Keratinocyte (primary cell): Measurements from ENCODE around the gene SLC1A2. TPM values are rescaled to one million over a fixed set of nuclear protein-coding genes. Genes with fewer than 3 reads are reported as not detected.
A peak's percentile ranks its signal among the peaks of the same experiment; 100 is the strongest.

Source experiments
- DNase-seq: peaks from one replicate; pipeline ENCODE4 v3.0.0-alpha.2; 2011; ENCODE audit warnings: low read depth, missing footprints, low spot score
- FAIRE-seq: peaks from 2 replicates; lab custom pipeline; 2011; peaks lifted over from hg19 to GRCh38; lab: Jason Lieb, UNC
- H2AFZ ChIP-seq: 2 replicates; pipeline ENCODE4 v1.6.0; 2012; ENCODE audit warnings: low read length, control low read depth, inconsistent platforms; ENCODE audit not compliant: control insufficient read depth
- H3K27ac ChIP-seq: 2 replicates; pipeline ENCODE4 v1.5.1; 2011; ENCODE audit warnings: low read length; ENCODE audit not compliant: control insufficient read depth, insufficient read depth
- H3K27me3 ChIP-seq: 3 replicates; pipeline ENCODE4 v1.6.0; 2011; ENCODE audit warnings: low read length; ENCODE audit not compliant: control insufficient read depth, insufficient read depth; ENCODE audit errors: extremely low read depth
- H3K36me3 ChIP-seq, 2 experiments: 2 replicates in 1 of 2; 3 replicates in 1 of 2; pipeline ENCODE4 v1.5.1; 2011; ENCODE audit warnings: low read length in 2 of 2, mild to moderate bottlenecking in 1 of 2; ENCODE audit not compliant: control insufficient read depth in 2 of 2, insufficient read depth in 2 of 2; ENCODE audit errors: extremely low read depth in 1 of 2
- H3K4me1 ChIP-seq: 3 replicates; pipeline ENCODE4 v1.5.1; 2011; ENCODE audit warnings: low read length; ENCODE audit not compliant: control insufficient read depth, insufficient read depth; ENCODE audit errors: extremely low read depth
- H3K4me2 ChIP-seq: 3 replicates; pipeline ENCODE4 v1.6.0; 2011; ENCODE audit warnings: low read depth, low read length; ENCODE audit not compliant: control insufficient read depth, insufficient read depth; ENCODE audit errors: extremely low read depth
- H3K4me3 ChIP-seq, 3 experiments: fragments of 200-600 bp in 1 of 3; sonication (generic) in 1 of 3; 2 replicates in 2 of 3; 3 replicates in 1 of 3; pipeline ENCODE4 v1.5.1; 2011 to 2016; ENCODE audit warnings: low read length in 3 of 3, mild to moderate bottlenecking in 3 of 3, control low read depth in 2 of 3, inconsistent platforms in 1 of 3, low read depth in 1 of 3, mixed read lengths in 1 of 3, mixed run types in 1 of 3, moderate library complexity in 1 of 3; ENCODE audit not compliant: control insufficient read depth in 2 of 3, insufficient read depth in 2 of 3; ENCODE audit errors: extremely low read depth in 1 of 3
- H3K79me2 ChIP-seq: 2 replicates; pipeline ENCODE4 v1.6.0; 2012; ENCODE audit warnings: low read length; ENCODE audit not compliant: control insufficient read depth, insufficient read depth
- H3K9ac ChIP-seq: 3 replicates; pipeline ENCODE4 v1.6.0; 2011; ENCODE audit warnings: low read length; ENCODE audit not compliant: control insufficient read depth, insufficient read depth; ENCODE audit errors: extremely low read depth
- H3K9me1 ChIP-seq: 3 replicates; pipeline ENCODE4 v1.6.0; 2011; ENCODE audit warnings: low read length; ENCODE audit not compliant: control insufficient read depth, insufficient read depth; ENCODE audit errors: extremely low read depth
- H3K9me3 ChIP-seq: 2 replicates; pipeline ENCODE4 v1.5.1; 2012; ENCODE audit warnings: low read depth, low read length; ENCODE audit not compliant: control insufficient read depth
- H4K20me1 ChIP-seq: 3 replicates; pipeline ENCODE4 v1.6.0; 2011; ENCODE audit warnings: low read length; ENCODE audit not compliant: control insufficient read depth, insufficient read depth; ENCODE audit errors: extremely low read depth
- EZH2 ChIP-seq: IDR thresholded peaks from one replicate; pipeline ENCODE4 v1.6.1; 2012; ENCODE audit warnings: inconsistent platforms, mild to moderate bottlenecking, low read length, moderate library complexity
- dilution Hi-C: fragments of 300-500 bp; cut with MboI; formaldehyde crosslinking; loops from one replicate; pipeline ENCODE4 v1.7.0; 2020; ENCODE audit warnings: low sequenced_read_pairs; ENCODE audit not compliant: extremely low pct_ligation_motif_present
- polyA plus RNA-seq, 5 experiments: library from polyadenylated mRNA; depleted of rRNA in 3 of 5; stranded (reverse) in 3 of 5; stranded (forward) in 1 of 5; unstranded in 1 of 5; fragments of >200 nt; gene quantifications; 1 replicate in 1 of 5; 2 replicates in 3 of 5; 3 replicates in 1 of 5; pipeline versions ENCODE4 v1.2.1 to v1.2.3, GENCODE V29; 2011 to 2012; ENCODE audit warnings: missing spikeins in 2 of 5, low read depth in 1 of 5, low replicate concordance in 1 of 5
- TF ChIP-seq, protein P1 (sequence below), 3 experiments: IDR thresholded peaks in 1 of 3; conservative IDR thresholded peaks in 1 of 3; optimal IDR thresholded peaks in 1 of 3; 2 replicates in 2 of 3; 3 replicates in 1 of 3; pipeline versions ENCODE3 to v1.5.1; 2011; ENCODE audit warnings: low read length in 3 of 3, mild to moderate bottlenecking in 3 of 3, moderate library complexity in 2 of 3, control low read depth in 1 of 3, inconsistent platforms in 1 of 3; ENCODE audit not compliant: insufficient read depth in 2 of 3; ENCODE audit errors: extremely low read depth in 1 of 3

Gene SLC1A2
- polyA plus RNA-seq, 1 donor (not counting 4 experiments of a cell fraction or from before 2014, with no cell fraction given) = under 0.01 TPM

DNA sequence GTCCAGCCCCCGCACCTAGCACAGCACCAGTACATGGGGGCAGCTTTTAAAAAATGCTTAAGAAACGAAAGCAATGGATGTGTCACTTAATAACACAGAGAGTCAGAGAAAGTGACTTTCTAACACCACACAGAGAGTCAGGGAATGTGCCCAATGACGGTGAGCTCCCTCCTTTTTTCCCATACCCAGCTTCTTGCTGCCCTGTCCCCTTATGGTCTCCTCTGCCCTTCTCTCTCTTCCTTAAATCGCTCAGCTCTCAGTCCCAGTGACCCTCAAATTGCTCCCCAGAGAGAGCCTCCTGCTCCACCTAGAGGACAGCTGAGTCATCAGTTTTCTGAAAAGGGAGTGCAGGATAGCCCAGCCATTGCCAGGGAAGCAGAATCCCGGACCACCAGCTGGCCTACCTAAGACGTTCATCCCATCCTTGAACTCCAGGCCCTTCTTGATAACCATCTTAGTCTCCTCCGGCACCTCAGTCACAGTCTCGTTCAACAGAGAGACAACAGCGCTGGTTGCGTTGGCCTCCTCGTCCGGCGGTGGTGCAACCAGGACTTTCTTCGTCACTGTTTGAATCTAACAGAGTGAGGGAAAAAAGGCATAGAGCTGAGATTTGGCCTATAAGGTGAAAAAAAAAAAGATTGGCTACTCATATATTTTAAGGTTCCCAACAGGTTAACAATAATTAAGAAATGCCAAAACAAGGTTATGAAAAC lies 113.5 kb downstream of the SLC1A2 start:
- H3K4me3 ChIP-seq = no peak overlapping the region
- no peaks in the 10 kb centered on the region for H3K9me1 ChIP-seq
- no peaks in the 10 kb centered on the region for H3K4me1 ChIP-seq
- no peak overlapping the region for H3K4me2 ChIP-seq
- H4K20me1 ChIP-seq = no peaks in the 10 kb centered on the region
- H3K36me3 ChIP-seq = no peaks in the 10 kb centered on the region
- dilution Hi-C loops = no loop called here
- no peaks in the 10 kb centered on the region for H3K79me2 ChIP-seq
- FAIRE-seq (no peak), DNase-seq (no peak)
- H3K27me3 ChIP-seq = no peaks in the 10 kb centered on the region
- H3K9me3 ChIP-seq = no peaks in the 10 kb centered on the region
- H3K9ac ChIP-seq = no peak overlapping the region
- no peak overlapping the region for H2AFZ ChIP-seq
- TF ChIP-seq EZH2 = no peak
- TF ChIP-seq, protein P1, sequence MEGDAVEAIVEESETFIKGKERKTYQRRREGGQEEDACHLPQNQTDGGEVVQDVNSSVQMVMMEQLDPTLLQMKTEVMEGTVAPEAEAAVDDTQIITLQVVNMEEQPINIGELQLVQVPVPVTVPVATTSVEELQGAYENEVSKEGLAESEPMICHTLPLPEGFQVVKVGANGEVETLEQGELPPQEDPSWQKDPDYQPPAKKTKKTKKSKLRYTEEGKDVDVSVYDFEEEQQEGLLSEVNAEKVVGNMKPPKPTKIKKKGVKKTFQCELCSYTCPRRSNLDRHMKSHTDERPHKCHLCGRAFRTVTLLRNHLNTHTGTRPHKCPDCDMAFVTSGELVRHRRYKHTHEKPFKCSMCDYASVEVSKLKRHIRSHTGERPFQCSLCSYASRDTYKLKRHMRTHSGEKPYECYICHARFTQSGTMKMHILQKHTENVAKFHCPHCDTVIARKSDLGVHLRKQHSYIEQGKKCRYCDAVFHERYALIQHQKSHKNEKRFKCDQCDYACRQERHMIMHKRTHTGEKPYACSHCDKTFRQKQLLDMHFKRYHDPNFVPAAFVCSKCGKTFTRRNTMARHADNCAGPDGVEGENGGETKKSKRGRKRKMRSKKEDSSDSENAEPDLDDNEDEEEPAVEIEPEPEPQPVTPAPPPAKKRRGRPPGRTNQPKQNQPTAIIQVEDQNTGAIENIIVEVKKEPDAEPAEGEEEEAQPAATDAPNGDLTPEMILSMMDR (optimal IDR thresholded peaks at IDR 0.05 in 1 of 3, IDR thresholded peaks at IDR 0.05 in 1 of 3, conservative IDR thresholded peaks at IDR 0.05 in 1 of 3; ENCODE audit: extremely low read depth in 1 of 3, insufficient read depth in 2 of 3, low read length in 3 of 3) = peak; percentile 24 to 70 (median 42)
- H3K27ac ChIP-seq = no peak overlapping the region

DNA sequence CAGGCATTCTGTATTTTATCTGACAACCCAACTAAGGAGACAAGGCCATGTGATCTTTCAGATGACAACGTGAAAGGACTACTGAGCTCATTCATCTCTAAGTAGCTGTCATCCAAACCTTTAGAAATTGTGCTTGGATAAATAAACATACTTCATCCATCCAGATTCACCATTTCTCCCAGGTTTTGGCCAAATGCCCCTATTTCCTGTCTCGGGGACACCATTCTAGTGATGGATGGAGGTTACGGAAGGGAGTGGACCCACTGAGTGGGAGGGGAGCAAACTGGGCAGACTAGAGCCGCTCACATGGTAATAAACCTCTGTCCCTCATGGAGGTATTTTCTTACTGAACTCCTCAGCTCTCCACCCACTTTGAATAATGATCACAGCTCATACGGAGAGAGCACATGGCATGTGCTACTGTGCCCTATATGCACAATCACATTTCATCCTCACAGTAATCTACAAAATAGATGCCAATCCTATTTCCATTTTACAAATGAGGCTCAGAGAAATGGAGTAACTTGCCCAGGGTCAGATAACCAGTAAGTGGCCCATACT lies 114.4 kb downstream of the SLC1A2 start:
- H3K27me3 ChIP-seq = no peaks in the 10 kb centered on the region
- H4K20me1 ChIP-seq = no peaks in the 10 kb centered on the region
- H3K36me3 ChIP-seq = no peaks in the 10 kb centered on the region
- FAIRE-seq (no peak), DNase-seq (no peak)
- H3K79me2 ChIP-seq = no peaks in the 10 kb centered on the region
- H3K4me1 ChIP-seq = no peaks in the 10 kb centered on the region
- dilution Hi-C loops = no loop called here
- H3K4me2 ChIP-seq = no peak overlapping the region
- H3K27ac ChIP-seq = no peak overlapping the region
- H3K9ac ChIP-seq = no peak overlapping the region
- no peak overlapping the region for H2AFZ ChIP-seq
- TF ChIP-seq, protein P1 (optimal IDR thresholded peaks at IDR 0.05 in 1 of 3, IDR thresholded peaks at IDR 0.05 in 1 of 3, conservative IDR thresholded peaks at IDR 0.05 in 1 of 3; ENCODE audit: extremely low read depth in 1 of 3, insufficient read depth in 2 of 3, low read length in 3 of 3) = no peak
- no peak for TF ChIP-seq EZH2
- H3K9me1 ChIP-seq = no peaks in the 10 kb centered on the region
- no peaks in the 10 kb centered on the region for H3K9me3 ChIP-seq
- H3K4me3 ChIP-seq = no peak overlapping the region
